A673 (cell line): Measurements from ENCODE around the gene CALHM5.

Source experiments
- EZH2 ChIP-seq: fragments of 200-600 bp; sonication (generic); IDR thresholded peaks from 2 replicates; pipeline ENCODE4 v1.6.1; 2017; ENCODE audit warnings: borderline replicate concordance, low read depth, mild to moderate bottlenecking, mixed read lengths, antibody characterized with exemption, low read length; ENCODE audit not compliant: poor library complexity, severe bottlenecking
- TF ChIP-seq, protein P1 (sequence below): fragments of 300-800, 200-600 bp; sonication (generic); conservative IDR thresholded peaks from 2 replicates; pipeline ENCODE4 v1.5.1; 2017; ENCODE audit warnings: low read depth, mild to moderate bottlenecking, antibody characterized with exemption, low read length, moderate library complexity, mixed read lengths

DNA sequence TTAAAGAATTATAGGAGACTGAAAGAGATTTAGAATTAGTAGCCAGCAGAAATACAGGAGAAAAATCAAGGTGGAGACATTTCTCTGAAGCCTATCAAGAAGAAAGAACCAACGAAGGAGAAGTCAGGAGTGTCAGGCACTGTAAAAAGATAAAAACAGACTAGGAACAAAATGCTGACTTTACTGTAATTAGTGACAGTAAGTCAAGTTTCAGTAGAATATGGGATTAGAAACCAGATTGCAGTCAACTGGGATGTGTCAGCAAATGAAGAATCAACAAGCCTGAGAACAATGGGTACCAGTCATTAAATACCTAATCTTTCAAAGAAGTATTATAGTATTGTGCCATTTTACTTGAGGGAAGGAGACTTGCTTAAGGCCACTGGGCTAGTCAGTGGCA is 28.7 kb upstream of the CALHM5 start:
- TF ChIP-seq EZH2 = no peak
- TF ChIP-seq, protein P1, sequence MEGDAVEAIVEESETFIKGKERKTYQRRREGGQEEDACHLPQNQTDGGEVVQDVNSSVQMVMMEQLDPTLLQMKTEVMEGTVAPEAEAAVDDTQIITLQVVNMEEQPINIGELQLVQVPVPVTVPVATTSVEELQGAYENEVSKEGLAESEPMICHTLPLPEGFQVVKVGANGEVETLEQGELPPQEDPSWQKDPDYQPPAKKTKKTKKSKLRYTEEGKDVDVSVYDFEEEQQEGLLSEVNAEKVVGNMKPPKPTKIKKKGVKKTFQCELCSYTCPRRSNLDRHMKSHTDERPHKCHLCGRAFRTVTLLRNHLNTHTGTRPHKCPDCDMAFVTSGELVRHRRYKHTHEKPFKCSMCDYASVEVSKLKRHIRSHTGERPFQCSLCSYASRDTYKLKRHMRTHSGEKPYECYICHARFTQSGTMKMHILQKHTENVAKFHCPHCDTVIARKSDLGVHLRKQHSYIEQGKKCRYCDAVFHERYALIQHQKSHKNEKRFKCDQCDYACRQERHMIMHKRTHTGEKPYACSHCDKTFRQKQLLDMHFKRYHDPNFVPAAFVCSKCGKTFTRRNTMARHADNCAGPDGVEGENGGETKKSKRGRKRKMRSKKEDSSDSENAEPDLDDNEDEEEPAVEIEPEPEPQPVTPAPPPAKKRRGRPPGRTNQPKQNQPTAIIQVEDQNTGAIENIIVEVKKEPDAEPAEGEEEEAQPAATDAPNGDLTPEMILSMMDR = no peak
